ENCODE data around the gene LMO1.

Gene LMO1

GRCh38 chr11:8263769-8264410 is at the start of gene LMO1:
Gene LMO1 (minus strand): TSS chr11:8263878. CDS start chr11:8263362, 516 bp downstream.
- DNase-seq: peak; percentile 64

DNA sequence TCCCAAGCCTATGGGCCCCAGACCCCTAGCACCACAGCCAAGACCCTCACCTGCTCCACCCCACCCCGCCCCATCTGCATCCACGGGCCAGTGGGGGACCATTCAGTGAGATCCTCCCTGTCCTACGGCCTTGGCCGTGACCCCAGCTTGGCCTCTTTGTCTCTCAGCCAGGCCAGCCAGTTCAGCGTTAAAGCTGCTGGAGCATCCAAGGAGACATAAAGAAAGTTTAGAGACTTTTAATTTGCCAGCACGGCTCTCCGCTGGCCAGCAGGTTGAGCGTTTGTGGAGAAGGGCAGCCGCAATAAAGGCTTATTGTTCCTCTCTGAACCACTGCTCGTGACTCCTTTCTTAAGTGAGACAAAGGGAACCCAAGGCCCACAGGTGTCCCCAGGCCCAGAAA is 49.3 kb upstream of the LMO1 start:
- DNase-seq: no peak

GRCh38 chr11:8311366-8311765 is 47.7 kb upstream of the LMO1 start:
- no peak for DNase-seq

- no peak for DNase-seq
Measured at GRCh38 chr11:8310743-8311298, 47.1 kb upstream of the LMO1 start.

DNA sequence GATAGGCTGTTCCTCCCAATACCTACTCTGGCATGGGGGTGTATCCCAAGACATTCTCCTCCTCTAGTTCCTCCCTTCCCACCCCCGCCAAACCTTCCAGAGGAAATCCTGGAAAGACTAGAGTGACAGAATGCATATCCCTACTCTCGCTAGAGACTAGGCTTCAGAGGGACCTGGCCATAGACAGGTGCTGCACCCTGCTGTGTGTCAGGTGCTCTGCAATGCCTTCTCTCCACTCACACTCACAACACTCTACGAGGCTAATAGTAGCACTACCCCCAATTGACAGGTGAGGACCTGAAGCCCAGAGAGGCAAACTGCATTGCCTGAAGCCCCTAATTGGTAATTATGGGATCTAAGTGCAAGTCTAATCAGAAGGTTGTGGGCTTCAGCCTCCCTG is 46.2 kb upstream of the LMO1 start:
- no peak for DNase-seq

DNA sequence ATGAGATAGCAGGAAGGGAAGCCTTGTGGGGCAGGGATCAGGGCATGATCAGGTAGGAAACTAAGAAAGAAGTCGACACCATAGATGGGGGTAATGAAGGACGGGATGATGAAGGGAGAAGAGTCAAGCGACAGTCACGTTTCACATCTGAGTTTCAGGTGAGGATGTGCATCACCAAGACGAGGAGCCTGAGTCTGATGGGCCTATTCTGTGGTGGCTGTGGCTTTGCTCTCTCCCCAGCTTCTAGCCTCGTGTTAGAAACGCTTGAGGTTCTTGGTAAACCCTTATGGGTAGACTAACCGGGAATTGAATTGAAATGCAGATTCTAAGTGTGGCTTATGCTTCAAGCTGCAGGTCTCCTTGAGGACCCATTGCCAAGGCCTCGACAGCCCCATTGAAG is 45.6 kb upstream of the LMO1 start:
- no peak for DNase-seq

GRCh38 chr11:8307601-8308000 is 43.9 kb upstream of the LMO1 start:
- no peak for DNase-seq

DNA sequence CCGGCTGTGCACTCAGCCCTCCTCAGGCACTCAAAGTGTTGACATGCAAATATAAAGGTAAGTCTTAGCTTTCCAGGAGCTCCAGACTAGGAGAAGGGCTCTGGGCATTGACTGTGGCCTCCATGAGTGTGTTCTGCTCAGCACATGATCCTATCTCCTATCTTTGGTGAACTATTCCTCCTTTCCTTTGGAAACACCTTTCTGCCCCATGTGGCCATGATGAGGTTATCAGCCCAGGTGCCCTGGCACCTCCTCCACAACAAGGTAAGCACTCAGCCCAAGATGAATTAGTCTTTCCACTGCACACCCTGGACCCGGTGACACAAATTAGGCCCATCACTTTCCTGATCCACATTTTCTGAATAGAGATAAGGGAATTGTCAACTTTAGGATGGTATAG is 37.9 kb upstream of the LMO1 start:
- no peak for DNase-seq

DNA sequence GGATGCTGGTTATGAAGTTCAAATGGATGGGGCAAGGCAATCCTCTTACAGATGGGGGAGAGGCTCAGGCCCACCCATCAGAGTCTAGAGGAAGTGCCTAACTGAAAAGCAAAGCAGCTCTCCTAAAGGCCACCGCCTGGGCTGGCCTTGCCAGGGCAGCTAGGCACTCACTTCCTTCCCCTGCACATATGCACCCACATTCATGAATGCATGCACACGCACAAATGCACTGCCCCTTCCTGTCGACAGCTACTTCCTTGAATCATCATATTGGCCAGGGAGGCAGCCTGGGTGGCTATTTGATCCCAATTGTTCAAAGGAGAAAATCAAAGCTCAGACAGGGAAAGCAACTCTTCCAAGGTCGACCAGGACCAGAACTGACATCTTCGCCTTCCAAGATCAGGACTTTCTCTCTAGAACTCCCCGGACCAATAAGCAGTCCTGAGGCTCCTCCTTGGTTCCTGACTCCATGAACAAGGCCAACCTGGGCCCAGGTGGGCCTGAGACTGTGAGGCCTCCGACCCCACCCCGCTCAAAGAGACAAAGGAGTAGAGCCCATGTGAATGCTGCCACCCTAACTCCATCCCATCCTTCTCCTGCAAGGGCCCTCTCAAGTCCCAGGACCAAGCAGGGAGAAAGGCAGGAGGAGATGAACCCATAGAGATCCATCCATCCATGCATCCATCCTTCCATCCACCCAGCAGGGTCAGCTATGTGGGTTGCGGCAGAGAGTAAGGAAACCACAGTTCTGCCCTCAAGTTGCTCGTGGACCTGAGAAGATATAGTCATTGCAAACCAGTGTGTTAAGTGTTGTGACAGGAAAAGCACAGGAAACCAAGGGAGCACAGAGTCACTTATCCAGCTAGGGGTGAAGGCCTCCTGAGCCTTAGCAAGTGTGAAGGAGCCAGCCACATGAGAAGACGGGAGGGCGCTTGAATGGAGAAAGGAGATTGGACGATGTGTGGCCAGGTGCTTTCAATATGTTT is 35.4 kb upstream of the LMO1 start:
- no peak for DNase-seq

GRCh38 chr11:8297781-8298440 is 34.2 kb upstream of the LMO1 start:
- DNase-seq: no peak

GRCh38 chr11:8296872-8297271 is 33.2 kb upstream of the LMO1 start:
- no peak for DNase-seq

GRCh38 chr11:8296038-8296649 is 32.5 kb upstream of the LMO1 start:
- no peak for DNase-seq

- DNase-seq: no peak
Measured at GRCh38 chr11:8294251-8294935, 30.7 kb upstream of the LMO1 start.

DNA sequence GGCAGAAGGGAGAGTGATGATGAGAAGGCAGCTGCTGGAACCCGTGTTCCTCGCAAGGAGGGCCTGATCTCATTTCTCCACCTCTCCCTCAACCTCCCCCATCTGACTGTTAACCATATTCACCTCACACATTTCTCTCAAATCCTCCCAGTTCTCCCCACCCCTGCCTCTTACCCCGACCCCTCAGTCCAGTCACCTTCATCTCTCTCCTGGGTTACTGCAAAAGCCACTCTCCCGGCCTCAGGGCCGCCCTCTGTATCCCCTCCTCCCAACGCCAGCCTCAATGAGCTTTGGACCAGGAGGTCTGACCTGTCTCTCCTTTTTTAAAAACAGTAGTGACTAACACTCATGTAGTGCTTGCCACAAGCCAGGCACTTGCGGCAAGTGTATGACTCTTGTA is 29.5 kb upstream of the LMO1 start:
- DNase-seq: no peak

- DNase-seq: no peak
Measured at GRCh38 chr11:8292351-8292750, 28.7 kb upstream of the LMO1 start.

DNA sequence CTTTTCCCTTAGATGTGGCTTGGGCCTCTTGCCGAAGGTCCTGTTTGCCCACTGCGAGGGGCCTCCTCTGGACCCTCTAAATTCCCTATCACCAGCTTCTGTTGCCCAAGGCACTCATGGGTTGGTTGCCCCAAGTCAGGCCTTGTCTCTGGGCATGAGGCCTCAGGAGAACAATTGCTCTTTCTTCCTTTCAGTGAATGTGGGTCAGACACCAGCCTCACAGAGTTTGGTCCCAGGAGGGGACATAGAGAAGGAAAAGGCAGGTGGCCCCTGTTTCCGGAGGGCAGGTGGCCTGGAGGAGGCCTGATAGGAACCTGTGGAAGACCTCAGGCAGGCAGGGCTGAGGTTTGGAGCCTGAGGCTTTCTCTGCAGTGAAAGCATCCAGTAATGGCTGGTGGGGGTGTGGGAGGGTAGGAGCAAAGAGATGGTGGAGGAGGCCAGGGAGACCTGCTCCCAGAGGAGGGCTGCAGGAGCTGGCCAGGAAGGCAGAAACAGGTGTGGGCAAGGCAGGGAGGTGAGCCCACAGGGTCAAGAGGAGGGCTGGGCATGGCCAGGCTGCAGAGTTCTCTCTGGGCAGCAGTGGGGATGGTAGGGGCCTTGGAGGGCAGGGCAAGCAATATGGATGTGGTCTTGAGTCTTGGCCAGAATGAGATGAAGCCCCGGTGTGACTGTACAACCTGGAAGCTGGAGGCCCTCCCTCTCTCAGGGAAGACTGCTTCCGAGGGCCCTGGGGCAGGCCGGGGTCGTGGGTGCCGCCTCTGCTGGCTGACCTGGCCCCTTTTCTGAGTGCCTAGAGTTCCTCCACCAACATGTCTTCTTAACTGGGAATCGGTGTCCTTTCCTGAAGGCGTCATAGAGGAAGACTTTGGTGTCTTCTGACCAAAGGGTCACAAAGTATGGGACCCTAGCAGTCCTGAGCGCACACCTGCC is 28.0 kb upstream of the LMO1 start:
- DNase-seq: no peak

- DNase-seq: no peak
Measured at GRCh38 chr11:8290081-8290810, 26.6 kb upstream of the LMO1 start.

GRCh38 chr11:8289492-8289918 is 25.8 kb upstream of the LMO1 start:
- DNase-seq: no peak

DNA sequence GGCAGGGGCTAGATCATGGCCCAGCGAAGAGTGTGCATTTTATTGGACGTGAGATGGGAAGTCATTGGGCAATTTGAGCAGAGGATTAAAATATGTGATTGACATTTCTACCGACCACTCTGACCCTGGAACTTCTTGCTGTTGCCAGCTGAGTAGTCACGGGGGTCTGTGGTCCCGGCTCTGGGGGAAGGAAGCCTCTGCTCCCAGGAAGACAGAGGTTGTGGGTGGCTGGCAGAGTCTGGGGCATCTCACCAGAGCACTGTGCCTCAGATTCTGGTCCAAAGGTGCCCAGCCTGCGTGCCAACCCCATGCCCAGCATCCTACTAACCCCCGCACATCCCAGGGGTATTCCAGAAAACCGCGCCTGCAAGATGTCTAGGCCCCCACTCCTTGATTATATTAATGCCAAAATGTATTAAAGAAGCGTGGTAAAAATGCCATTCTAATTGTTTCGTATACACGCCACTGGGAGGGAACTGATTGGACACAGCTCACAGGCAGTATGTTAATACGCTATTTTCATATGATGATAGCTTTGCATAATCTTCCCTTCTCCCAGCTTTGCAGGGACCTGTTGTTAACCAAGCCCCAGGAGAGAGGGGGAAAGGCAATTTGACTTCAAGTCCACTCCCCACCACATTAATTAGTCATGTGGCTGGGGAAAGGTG is 25.3 kb upstream of the LMO1 start:
- DNase-seq: no peak

All from CD4-positive, alpha-beta T cell treated with Interleukin-17A for 1 hour (primary cell).